H1 (cell line): ENCODE results near the gene SH3RF3. TPM values are rescaled to one million over a fixed set of nuclear protein-coding genes. Genes with fewer than 3 reads are reported as not detected.

Experiments
- POLR2A ChIP-seq, 2 experiments: IDR thresholded peaks; 1 replicate in 1 of 2; 2 replicates in 1 of 2; pipeline ENCODE4 v1.6.1; 2011; ENCODE audit warnings: low read depth in 2 of 2, low read length in 2 of 2, mild to moderate bottlenecking in 2 of 2; ENCODE audit errors: control extremely low read depth in 1 of 2
- SIN3A ChIP-seq, 2 experiments: IDR thresholded peaks in 1 of 2; conservative IDR thresholded peaks in 1 of 2; 2 replicates each; pipeline ENCODE4 v1.6.1; 2011 to 2012; ENCODE audit warnings: low read length in 2 of 2, improper control_type of control experiment in 1 of 2, low read depth in 1 of 2, mild to moderate bottlenecking in 1 of 2
- SRF ChIP-seq: IDR thresholded peaks from 2 replicates; pipeline ENCODE4 v1.6.1; 2011; ENCODE audit warnings: mild to moderate bottlenecking, low read depth, low read length, moderate library complexity
- TAF7 ChIP-seq: optimal IDR thresholded peaks from 2 replicates; pipeline ENCODE3; 2011; ENCODE audit warnings: low read depth, mild to moderate bottlenecking, inconsistent platforms, low read length, moderate library complexity, borderline replicate concordance
- TEAD4 ChIP-seq: IDR thresholded peaks from 2 replicates; pipeline ENCODE4 v1.6.1; 2012; ENCODE audit warnings: low read depth, low read length, inconsistent platforms, mixed read lengths
- polyA plus RNA-seq, 7 experiments: library from polyadenylated mRNA; depleted of rRNA in 3 of 7; stranded (reverse) in 5 of 7; unstranded in 2 of 7; fragments of >200 nt in 5 of 7; fragments of 200-250 nt in 2 of 7; gene quantifications; 1 replicate in 5 of 7; 2 replicates in 1 of 7; 4 replicates in 1 of 7; pipeline versions ENCODE4 v1.2.1 to v1.2.3, GENCODE V29; 2011 to 2013; ENCODE audit warnings: missing spikeins in 2 of 7, mixed read lengths in 2 of 7
- total RNA-seq: library from RNA; stranded (reverse); fragmentation: NEBNext Ultra II Directional; extraction: Animal tissue kit (Norgen Biotek cat#: 25700); gene quantifications from 2 replicates; pipeline ENCODE4 v1.2.1, GENCODE V29; 2021

Gene SH3RF3
- total and polyA plus RNA-seq, 2 of the 8 experiments (the other 6 are each of a cell fraction or from before 2014, with no cell fraction given), result 0.11 to 0.65 TPM

DNA sequence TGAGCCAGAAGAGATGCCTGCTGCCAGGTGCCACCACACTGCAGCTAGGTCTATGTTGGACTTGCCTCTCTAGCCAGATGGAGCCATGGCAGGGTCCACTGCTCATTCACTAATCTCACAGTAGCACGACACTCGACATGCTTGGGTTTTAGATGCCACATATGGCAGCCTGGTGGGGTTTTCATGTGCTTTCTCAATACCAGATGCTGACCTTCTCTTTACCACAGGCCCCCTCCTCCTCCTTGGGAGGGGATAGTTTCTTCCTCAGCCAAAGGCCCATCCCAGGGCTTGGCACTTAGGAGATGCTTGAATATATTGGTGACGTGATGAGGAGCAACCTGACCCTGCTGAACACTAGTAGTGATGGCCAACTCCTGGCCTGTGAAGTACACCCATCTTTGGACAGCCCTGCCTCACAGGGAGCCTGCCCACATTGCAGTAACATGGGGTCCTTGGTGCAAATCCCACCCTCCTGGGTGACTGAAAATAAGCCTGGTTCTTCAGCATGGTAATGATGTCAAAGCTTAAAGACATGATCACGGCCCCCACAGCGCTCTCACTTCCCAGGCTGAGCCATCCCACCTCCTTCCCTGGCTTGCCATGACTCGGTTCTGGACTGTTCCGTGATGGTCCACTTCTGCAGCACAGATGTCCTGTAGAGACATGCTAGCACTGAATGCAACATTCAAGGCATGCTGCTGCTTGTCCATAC lies 227.5 kb downstream of the SH3RF3 start (continued):
- TF ChIP-seq TEAD4 (no peak), SRF (no peak), SIN3A (conservative IDR thresholded peaks at IDR 0.05 in 1 of 2, IDR thresholded peaks at IDR 0.05 in 1 of 2; ENCODE audit: low read depth in 1 of 2, low read length in 2 of 2) (no peak), POLR2A (IDR thresholded peaks at IDR 0.05; ENCODE audit: control extremely low read depth in 1 of 2, low read depth in 2 of 2, low read length in 2 of 2) (no peak), TAF7 (no peak)
